Nephron progenitor cell (in vitro differentiated cells): Measurements from ENCODE around the gene ELF2.

Experiments used
- DNase-seq: peaks from one replicate; pipeline ENCODE4 v3.0.0; 2021
- H3K27ac Mint-ChIP-seq: 2 replicates; pipeline ENCODE4 v1.8.0; 2021; ENCODE audit warnings: mild to moderate bottlenecking, moderate library complexity, mixed read lengths
- H3K27me3 Mint-ChIP-seq: 2 replicates; pipeline ENCODE4 v1.8.0; 2021; ENCODE audit warnings: mild to moderate bottlenecking, low read depth, mixed read lengths; ENCODE audit not compliant: poor library complexity
- H3K36me3 Mint-ChIP-seq: 2 replicates; pipeline ENCODE4 v1.8.0; 2021; ENCODE audit warnings: low read depth, mixed read lengths
- H3K4me1 Mint-ChIP-seq: 2 replicates; pipeline ENCODE4 v1.8.0; 2021; ENCODE audit warnings: mixed read lengths
- H3K4me3 Mint-ChIP-seq: 2 replicates; pipeline ENCODE4 v1.8.0; 2021; ENCODE audit warnings: mild to moderate bottlenecking, moderate library complexity, mixed read lengths
- H3K9me3 Mint-ChIP-seq: 2 replicates; pipeline ENCODE4 v1.8.0; 2021; ENCODE audit warnings: mild to moderate bottlenecking, moderate library complexity, mixed read lengths
- TF ChIP-seq, protein P1 (sequence below): fragments of 200-600 bp; sonication (generic); IDR thresholded peaks from 2 replicates; pipeline ENCODE4 v1.5.0; 2021; ENCODE audit warnings: antibody characterized with exemption

The ELF2 gene

DNA sequence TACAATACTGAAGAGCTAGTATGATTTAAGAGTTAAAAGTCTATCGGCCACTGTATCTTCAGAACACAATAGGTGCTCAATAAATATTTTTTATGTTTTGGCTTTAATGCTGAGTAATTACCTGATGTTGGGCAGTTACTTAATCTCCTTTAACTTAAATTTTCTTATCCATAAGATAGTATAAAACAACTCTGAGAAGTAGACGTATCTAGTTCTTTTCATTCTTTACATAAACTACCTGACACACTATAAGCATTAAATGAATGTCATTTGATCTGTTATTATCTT, 22.9 kb downstream of the ELF2 start:
- TF ChIP-seq, protein P1, sequence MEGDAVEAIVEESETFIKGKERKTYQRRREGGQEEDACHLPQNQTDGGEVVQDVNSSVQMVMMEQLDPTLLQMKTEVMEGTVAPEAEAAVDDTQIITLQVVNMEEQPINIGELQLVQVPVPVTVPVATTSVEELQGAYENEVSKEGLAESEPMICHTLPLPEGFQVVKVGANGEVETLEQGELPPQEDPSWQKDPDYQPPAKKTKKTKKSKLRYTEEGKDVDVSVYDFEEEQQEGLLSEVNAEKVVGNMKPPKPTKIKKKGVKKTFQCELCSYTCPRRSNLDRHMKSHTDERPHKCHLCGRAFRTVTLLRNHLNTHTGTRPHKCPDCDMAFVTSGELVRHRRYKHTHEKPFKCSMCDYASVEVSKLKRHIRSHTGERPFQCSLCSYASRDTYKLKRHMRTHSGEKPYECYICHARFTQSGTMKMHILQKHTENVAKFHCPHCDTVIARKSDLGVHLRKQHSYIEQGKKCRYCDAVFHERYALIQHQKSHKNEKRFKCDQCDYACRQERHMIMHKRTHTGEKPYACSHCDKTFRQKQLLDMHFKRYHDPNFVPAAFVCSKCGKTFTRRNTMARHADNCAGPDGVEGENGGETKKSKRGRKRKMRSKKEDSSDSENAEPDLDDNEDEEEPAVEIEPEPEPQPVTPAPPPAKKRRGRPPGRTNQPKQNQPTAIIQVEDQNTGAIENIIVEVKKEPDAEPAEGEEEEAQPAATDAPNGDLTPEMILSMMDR = no peak
- H3K36me3 Mint-ChIP-seq = peaks cover 6% of the 10 kb centered on the region
- H3K27ac Mint-ChIP-seq = peak overlapping the region; percentile 24
- no peak for DNase-seq
- no peak overlapping the region for H3K4me3 Mint-ChIP-seq
- no peaks in the 10 kb centered on the region for H3K27me3 Mint-ChIP-seq
- H3K9me3 Mint-ChIP-seq = no peaks in the 10 kb centered on the region
- H3K4me1 Mint-ChIP-seq = peaks cover 19% of the 10 kb centered on the region

DNA sequence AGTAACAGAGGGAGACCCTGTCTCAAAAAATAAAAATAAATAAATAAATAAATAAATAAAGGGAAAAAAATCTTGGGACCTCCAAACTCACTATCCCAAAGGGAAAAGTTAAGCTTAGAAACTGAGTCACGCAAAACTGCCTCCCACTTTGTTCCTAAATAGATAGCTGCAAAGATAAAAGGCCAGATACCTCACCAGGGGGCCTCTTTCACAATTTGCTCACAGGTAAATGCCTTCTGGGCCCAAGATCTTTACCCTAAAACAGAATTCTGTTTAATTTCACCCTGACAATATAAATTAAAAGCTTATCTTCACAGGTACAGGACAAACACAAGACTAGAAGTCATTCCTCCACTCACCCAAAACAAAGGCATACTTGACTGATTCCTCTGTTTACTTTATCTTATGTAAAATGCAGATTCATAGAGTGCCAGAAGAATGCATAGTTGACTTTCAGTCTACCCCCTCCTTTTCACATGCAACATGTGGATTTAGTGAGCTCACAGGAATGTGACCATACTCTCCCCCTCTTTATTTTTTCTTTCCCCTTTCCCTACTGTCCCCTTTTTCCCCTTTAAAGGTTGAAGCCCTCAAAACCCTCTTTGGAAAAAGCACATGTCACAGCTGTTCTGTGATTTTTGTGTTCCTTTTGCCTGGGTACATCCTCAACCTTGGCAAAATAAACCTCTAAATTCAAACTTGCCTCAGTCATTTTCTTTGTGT, 23.4 kb downstream of the ELF2 start:
- no peak overlapping the region for H3K4me3 Mint-ChIP-seq

DNA sequence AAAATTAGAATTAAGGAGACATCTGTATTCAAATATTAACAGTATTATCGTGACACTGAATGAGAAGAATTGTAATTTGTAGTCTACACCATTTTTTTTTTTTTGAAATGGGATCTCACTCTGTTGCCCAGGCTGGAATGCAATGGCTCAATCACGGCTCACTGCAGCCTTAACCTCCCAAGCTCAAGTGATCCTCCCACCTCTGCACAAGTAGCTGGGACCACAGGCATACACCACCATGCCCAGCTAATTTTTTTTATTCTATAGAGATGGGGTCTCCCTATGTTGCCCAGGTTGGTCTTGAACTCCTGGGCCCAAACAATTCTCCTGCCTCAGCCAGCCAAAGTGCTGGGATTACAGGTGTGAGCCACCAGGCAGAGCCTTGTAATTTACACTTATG, 24.8 kb downstream of the ELF2 start:
- TF ChIP-seq, protein P1 = no peak
- peaks cover under 1% of the 10 kb centered on the region for H3K9me3 Mint-ChIP-seq
- H3K4me3 Mint-ChIP-seq = no peak overlapping the region
- H3K36me3 Mint-ChIP-seq = peaks cover 10% of the 10 kb centered on the region
- no peak for DNase-seq
- H3K27me3 Mint-ChIP-seq = peaks cover under 1% of the 10 kb centered on the region
- H3K27ac Mint-ChIP-seq = no peak overlapping the region
- H3K4me1 Mint-ChIP-seq = peaks cover 18% of the 10 kb centered on the region

More for the DNA sequence above, 23.4 kb downstream of the ELF2 start:
- DNase-seq = no peak
- no peaks in the 10 kb centered on the region for H3K9me3 Mint-ChIP-seq
- peaks cover 9% of the 10 kb centered on the region for H3K36me3 Mint-ChIP-seq
- peaks cover 18% of the 10 kb centered on the region for H3K4me1 Mint-ChIP-seq
- TF ChIP-seq, protein P1 = no peak
- H3K27me3 Mint-ChIP-seq = no peaks in the 10 kb centered on the region
- peak overlapping the region; percentile 67 for H3K27ac Mint-ChIP-seq

DNA sequence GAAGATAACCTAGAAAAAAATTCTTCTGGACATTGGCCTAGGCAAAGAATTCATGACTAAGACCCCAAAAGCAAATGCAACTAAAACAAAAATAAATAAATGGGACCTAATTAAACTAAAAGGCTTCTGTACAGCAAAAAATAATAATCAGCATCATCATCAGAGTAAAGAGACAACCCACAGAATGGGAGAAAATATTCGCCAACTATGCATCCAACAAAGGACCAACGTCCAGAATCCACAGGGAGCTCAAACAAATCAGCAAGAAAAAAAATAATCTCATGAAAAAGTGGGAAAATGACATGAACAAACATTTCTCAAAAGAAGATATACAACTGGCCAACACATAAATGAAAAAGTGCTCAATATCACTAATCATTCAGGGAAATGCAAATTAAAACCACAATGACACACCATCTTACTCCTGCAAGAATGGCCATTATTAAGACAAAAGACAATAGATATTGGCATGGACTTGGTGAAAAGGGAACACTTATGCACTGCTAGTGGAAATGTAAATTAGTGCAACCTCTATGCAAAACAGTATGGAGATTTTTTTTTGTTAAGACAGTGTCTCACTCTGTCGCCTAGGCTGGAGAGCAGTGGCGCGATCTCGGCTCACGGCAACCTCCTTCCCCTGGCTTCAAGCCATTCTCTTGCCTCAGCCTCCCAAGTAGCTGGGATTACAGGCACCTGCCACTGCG, 29.9 kb downstream of the ELF2 start:
- H3K36me3 Mint-ChIP-seq = peaks cover 32% of the 10 kb centered on the region
- no peak overlapping the region for H3K4me3 Mint-ChIP-seq
- no peak for DNase-seq
- H3K4me1 Mint-ChIP-seq = peaks cover 31% of the 10 kb centered on the region
- H3K27me3 Mint-ChIP-seq = peaks cover 3% of the 10 kb centered on the region
- H3K9me3 Mint-ChIP-seq = peaks cover 26% of the 10 kb centered on the region
- TF ChIP-seq, protein P1 = no peak
- H3K27ac Mint-ChIP-seq = no peak overlapping the region

DNA sequence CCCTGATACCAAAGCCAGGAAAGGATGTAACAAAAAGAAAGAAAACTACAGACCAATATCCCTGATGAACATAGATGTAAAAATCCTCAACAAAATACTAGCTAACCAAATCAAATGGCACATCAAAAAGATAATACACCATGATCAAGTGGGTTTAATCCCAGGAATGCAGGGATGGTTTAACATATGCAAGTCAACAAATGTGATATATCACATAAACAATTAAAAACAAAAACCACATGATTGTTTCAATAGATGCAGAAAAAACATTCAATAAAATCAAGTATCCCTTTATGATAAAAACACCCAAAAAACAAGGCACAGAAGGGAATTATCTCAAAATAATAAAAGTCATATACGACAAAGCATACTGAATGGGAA, 31.5 kb downstream of the ELF2 start:
- peaks cover 26% of the 10 kb centered on the region for H3K9me3 Mint-ChIP-seq
- H3K27ac Mint-ChIP-seq = no peak overlapping the region
- H3K4me3 Mint-ChIP-seq = no peak overlapping the region
- peaks cover 46% of the 10 kb centered on the region for H3K4me1 Mint-ChIP-seq
- no peak for DNase-seq
- TF ChIP-seq, protein P1 = no peak
- peaks cover 7% of the 10 kb centered on the region for H3K27me3 Mint-ChIP-seq
- peaks cover 32% of the 10 kb centered on the region for H3K36me3 Mint-ChIP-seq
